ENCODE measurements around the gene ZNF488.

- TF ChIP-seq SMC3 (conservative IDR thresholded peaks at IDR 0.05; ENCODE audit: poor library complexity) (no peak), CTCF (IDR thresholded peaks at IDR 0.05; ENCODE audit: poor library complexity, severe bottlenecking) (no peak), POLR2AphosphoS5 (IDR thresholded peaks at IDR 0.05) (no peak), EZH2 (IDR thresholded peaks at IDR 0.05; ENCODE audit: borderline replicate concordance, insufficient read depth, low read length, poor library complexity, severe bottlenecking) (no peak)
Observed at GRCh38 chr10:47359101-47359500, 25.0 kb downstream of the ZNF488 start.

All from neural cell (in vitro differentiated cells).